K562 (cell line): ENCODE data around the gene MSI1. TPM values are rescaled to one million over a fixed set of nuclear protein-coding genes. Genes with fewer than 3 reads are reported as not detected.

Experiments used
- ATAC-seq: fragments of 200-7000 bp; cut with Tn5 transposase; 3 replicates; pipeline ENCODE4 v1.9.1; 2020; ENCODE audit warnings: moderate library complexity
- BruUV-seq: library from RNA; stranded (reverse); fragments of 400-500 nt; replicated peaks from 2 replicates; lab custom pipeline; 2021; lab: Mats Ljungman, UMichigan
- CTCF ChIA-PET: fragments of 300-600 bp; formaldehyde crosslinking; extraction: SDS; loops from one replicate; lab custom pipeline; 2021; ENCODE audit warnings: low intra/inter-chr PET ratio; lab: Yijun Ruan, JAX
- POLR2A ChIA-PET: fragments of 300-600, 350-650 bp; sonication (Branson Sonifier 250); formaldehyde crosslinking; extraction: SDS; loops from one replicate; lab custom pipeline; 2021; ENCODE audit warnings: antibody characterized with exemption, inconsistent platforms; lab: Yijun Ruan, JAX
- DNase-seq, 4 experiments: peaks; one replicate each; pipeline versions ENCODE4 v3.0.0 to v3.0.0-alpha.2; 2011 to 2018; ENCODE audit warnings: low spot score in 3 of 4, mixed read lengths in 3 of 4; ENCODE audit errors: extremely low read depth in 1 of 4
- FAIRE-seq: peaks from 2 replicates; lab custom pipeline; 2011; peaks lifted over from hg19 to GRCh38; lab: Jason Lieb, UNC
- H2AFZ ChIP-seq: 2 replicates; pipeline ENCODE4 v1.6.0; 2011; ENCODE audit warnings: low read depth, low read length, control low read depth, inconsistent platforms
- H3K27ac ChIP-seq: fragments of 200-600 bp; 3 replicates; pipeline ENCODE4 v1.8.0; 2011; ENCODE audit warnings: low read depth, mild to moderate bottlenecking, control low read depth, inconsistent platforms, low read length, moderate library complexity, mixed read lengths; ENCODE audit errors: extremely low read depth
- H3K27me3 ChIP-seq, 2 experiments: fragments of 300-600 bp in 1 of 2; 2 replicates in 1 of 2; 3 replicates in 1 of 2; pipeline versions ENCODE4 v1.6.0 to v1.8.0; 2011; ENCODE audit warnings: inconsistent platforms in 2 of 2, low read length in 2 of 2, mild to moderate bottlenecking in 1 of 2, mixed read lengths in 1 of 2, moderate library complexity in 1 of 2; ENCODE audit not compliant: control insufficient read depth in 2 of 2, insufficient read depth in 2 of 2
- H3K36me3 ChIP-seq: fragments of 300-600 bp; 3 replicates; pipeline ENCODE4 v1.8.0; 2011; ENCODE audit warnings: mild to moderate bottlenecking, low read length, inconsistent platforms; ENCODE audit not compliant: control insufficient read depth, insufficient read depth
- H3K4me1 ChIP-seq, 2 experiments: fragments of 200-600 bp in 1 of 2; replicated peaks in 1 of 2; 2 replicates in 1 of 2; 3 replicates in 1 of 2; pipeline versions ENCODE4 v1.5.1 to v1.8.0; 2011; ENCODE audit warnings: inconsistent platforms in 2 of 2, low read length in 2 of 2, mild to moderate bottlenecking in 1 of 2, mixed read lengths in 1 of 2, moderate library complexity in 1 of 2; ENCODE audit not compliant: control insufficient read depth in 2 of 2, insufficient read depth in 2 of 2
- H3K4me2 ChIP-seq: 2 replicates; pipeline ENCODE4 v1.6.1; 2011; ENCODE audit warnings: low read length, control low read depth, inconsistent platforms, mixed read lengths; ENCODE audit not compliant: insufficient read depth
- H3K4me3 ChIP-seq: fragments of 200-600 bp; sonication (generic), shearing (Covaris generic); 2 replicates; pipeline ENCODE4 v1.5.1; 2016; ENCODE audit warnings: control low read depth, inconsistent platforms
- H3K79me2 ChIP-seq: fragments of 200-600 bp; 3 replicates; pipeline ENCODE4 v1.8.0; 2011; ENCODE audit warnings: low read length, inconsistent platforms; ENCODE audit not compliant: control insufficient read depth, insufficient read depth
- H3K9ac ChIP-seq, 2 experiments: 2 replicates each; pipeline versions ENCODE4 v1.6.0 to v1.6.1; 2011; ENCODE audit warnings: low read depth in 2 of 2, low read length in 2 of 2, control low read depth in 1 of 2, inconsistent platforms in 1 of 2, mild to moderate bottlenecking in 1 of 2, mixed read lengths in 1 of 2; ENCODE audit not compliant: insufficient read depth in 1 of 2
- H3K9me1 ChIP-seq: one replicate; pipeline ENCODE4 v1.6.0; 2011; ENCODE audit warnings: inconsistent platforms, mild to moderate bottlenecking, low read length, moderate library complexity; ENCODE audit not compliant: control insufficient read depth, insufficient read depth
- H3K9me3 ChIP-seq: replicated peaks from 2 replicates; pipeline ENCODE4 v1.5.1; 2011; ENCODE audit warnings: low read depth, low read length, inconsistent platforms; ENCODE audit not compliant: control insufficient read depth, insufficient read depth
- H4K20me1 ChIP-seq: replicated peaks from 2 replicates; pipeline ENCODE4 v1.6.1; 2011; ENCODE audit warnings: low read length, inconsistent platforms, mixed read lengths; ENCODE audit not compliant: control insufficient read depth, insufficient read depth
- GTF2A2 ChIP-seq: IDR thresholded peaks from 2 replicates; pipeline ENCODE4 v1.6.1; 2016; ENCODE audit warnings: mild to moderate bottlenecking, missing genetic modification characterization, missing compliant biosample characterization
- HCFC1 ChIP-seq: IDR thresholded peaks from 2 replicates; pipeline ENCODE4 v1.6.1; 2012; ENCODE audit warnings: low read depth, low read length, improper control_type of control experiment
- HDAC1 ChIP-seq, 2 experiments: fragments of 450-650 bp; IDR thresholded peaks; 2 replicates each; pipeline ENCODE4 v1.6.1; 2016 to 2017; ENCODE audit warnings: inconsistent platforms in 1 of 2, mild to moderate bottlenecking in 1 of 2, moderate library complexity in 1 of 2
- KAT7 ChIP-seq: sonication (generic); formaldehyde crosslinking; IDR thresholded peaks from 2 replicates; pipeline ENCODE4 v1.8.0; 2022; ENCODE audit warnings: missing genetic modification reagents, mild to moderate bottlenecking, borderline replicate concordance
- KAT8 ChIP-seq: fragments of 450-650 bp; IDR thresholded peaks from 2 replicates; pipeline ENCODE4 v1.6.1; 2016; ENCODE audit warnings: low read depth, mild to moderate bottlenecking
- MCM3 ChIP-seq: fragments of 450-650 bp; IDR thresholded peaks from 2 replicates; pipeline ENCODE4 v1.6.1; 2016
- MED1 ChIP-seq: sonication (generic); formaldehyde crosslinking; IDR thresholded peaks from 2 replicates; pipeline ENCODE4 v1.8.1; 2023; ENCODE audit warnings: missing genetic modification reagents, borderline replicate concordance
- MEIS2 ChIP-seq: fragments of 450-650 bp; IDR thresholded peaks from 2 replicates; pipeline ENCODE4 v1.6.1; 2014; ENCODE audit warnings: mild to moderate bottlenecking; ENCODE audit not compliant: partially characterized antibody
- MTA1 ChIP-seq: fragments of 450-650 bp; IDR thresholded peaks from 2 replicates; pipeline ENCODE4 v1.6.1; 2017; ENCODE audit warnings: borderline replicate concordance
- NFIC ChIP-seq: fragments of 450-650 bp; IDR thresholded peaks from 2 replicates; pipeline ENCODE4 v1.6.1; 2017; ENCODE audit warnings: mild to moderate bottlenecking, inconsistent platforms
- PHF21A ChIP-seq: fragments of 450-650 bp; IDR thresholded peaks from 2 replicates; pipeline ENCODE4 v1.6.1; 2017; ENCODE audit warnings: low read depth, borderline replicate concordance
- RBBP5 ChIP-seq: fragments of 200-600 bp; sonication (generic); IDR thresholded peaks from 2 replicates; pipeline ENCODE4 v1.6.1; 2012; ENCODE audit warnings: borderline replicate concordance, mild to moderate bottlenecking, low read length, control low read depth, inconsistent platforms; ENCODE audit not compliant: insufficient read depth, poor library complexity, severe bottlenecking
- SFPQ ChIP-seq: fragments of 200-400 bp; formaldehyde crosslinking; IDR thresholded peaks from 2 replicates; pipeline ENCODE4 v1.6.1; 2017; ENCODE audit warnings: mild to moderate bottlenecking, low read depth, low read length, moderate library complexity
- ZBTB2 ChIP-seq: fragments of 450-650 bp; IDR thresholded peaks from 2 replicates; pipeline ENCODE4 v1.6.1; 2016; ENCODE audit warnings: antibody characterized with exemption
- ZNF316 ChIP-seq: fragments of 450-650 bp; IDR thresholded peaks from 2 replicates; pipeline ENCODE4 v1.6.1; 2016
- ZNF507 ChIP-seq: conservative IDR thresholded peaks from 2 replicates; pipeline ENCODE4 v1.6.1; 2017; ENCODE audit warnings: missing genetic modification characterization, missing compliant biosample characterization
- ZZZ3 ChIP-seq: fragments of 450-650 bp; IDR thresholded peaks from 2 replicates; pipeline ENCODE4 v1.6.1; 2016; ENCODE audit warnings: antibody characterized with exemption, mild to moderate bottlenecking, moderate library complexity
- whole genome bisulfite sequencing: fragments of 100-300 bp; shearing (Covaris generic); methylation state at CpG from one replicate; pipeline ENCODE4 v1.1.6; 2016; ENCODE audit warnings: low coverage, mixed read lengths; ENCODE audit not compliant: insufficient coverage; ENCODE audit errors: missing lambda C conversion rate; 5-methylcytosine and 5-hydroxymethylcytosine counted together
- in situ Hi-C: fragments of 300-500 bp; cut with MboI; formaldehyde crosslinking; loops from 4 replicates; pipeline ENCODE4 v1.15.0; 2018; ENCODE audit warnings: inconsistent platforms, mixed read lengths
- intact Hi-C: fragments of 100-400 bp; cut with micrococcal nuclease; formaldehyde crosslinking; loops from 2 replicates; pipeline ENCODE4 v1.14.2; 2022
- polyA plus RNA-seq, 8 experiments: library from polyadenylated mRNA; depleted of rRNA in 4 of 8; stranded (reverse) in 5 of 8; unstranded in 3 of 8; fragments of >200 nt; fragmentation: Nextera tagmentation in 2 of 8; fragmentation: Illumina TruSeq in 1 of 8; extraction: Ambion mirVana in 2 of 8; extraction: Trizol in 1 of 8; gene quantifications; 2 replicates each; pipeline versions ENCODE4 v1.2.1 to v1.2.3, GENCODE V29; 2011 to 2014; ENCODE audit warnings: inconsistent platforms in 1 of 8, missing spikeins in 1 of 8
- total RNA-seq, 7 experiments: library from RNA; depleted of rRNA in 6 of 7; stranded (reverse); fragments of >200 nt in 6 of 7; fragmentation: Illumina TruSeq in 2 of 7; extraction: Trizol in 2 of 7; gene quantifications; 2 replicates each; pipeline versions ENCODE4 v1.2.1 to v1.2.3, GENCODE V29; 2011 to 2021; ENCODE audit warnings: low replicate concordance in 1 of 7

The MSI1 gene
- total and polyA plus RNA-seq, 9 of the 15 experiments (the other 6 are each of a cell fraction or from before 2014, with no cell fraction given): 0.16 TPM; not detected in 8

- TF ChIP-seq RBBP5: no peak
These were observed 35.3 kb upstream of the MSI1 start (continued) for GRCh38 chr12:120404271-120404670.

GRCh38 chr12:120403869-120404268 is 34.9 kb upstream of the MSI1 start:
- Histone ChIP-seq H3K27ac (no peak overlapping the region), H3K79me2 (no peaks in the 10 kb centered on the region), H3K27me3 (peaks cover 0 to 14% of the 10 kb centered on the region in 2 experiments; a peak in 3 of 5 replicates), H3K9me1 (no peaks in the 10 kb centered on the region), H3K9ac (no peak overlapping the region), H3K9me3 (no peaks in the 10 kb centered on the region; the same call in 1 of the 2 replicates), H3K4me1 (no peaks in the 10 kb centered on the region; a peak in 1 of 5 replicates), H2AFZ (no peak overlapping the region), H3K36me3 (no peaks in the 10 kb centered on the region), H3K4me3 (no peak overlapping the region), H4K20me1 (no peaks in the 10 kb centered on the region), H3K4me2 (no peak overlapping the region)
- intact Hi-C loops (no loop called here), in situ Hi-C loops (no loop called here)
- no TSS peak for BruUV-seq
- WGBS: 2% methylated on average over 3 of the region's 3 CpGs
- no peak for TF ChIP-seq ZNF507
- no peak for TF ChIP-seq KAT8
- no peak for TF ChIP-seq HCFC1
- no peak for TF ChIP-seq SFPQ
- TF ChIP-seq PHF21A: no peak
- no peak for TF ChIP-seq KAT7
- no peak for TF ChIP-seq HDAC1 (IDR thresholded peaks at IDR 0.05)
- no peak for TF ChIP-seq ZNF316
- no peak for TF ChIP-seq ZBTB2
- no peak for TF ChIP-seq MED1 (CRISPR knock-in tag)
- no peak for TF ChIP-seq ZZZ3
- no peak for TF ChIP-seq GTF2A2
- no peak for TF ChIP-seq NFIC
- no peak for TF ChIP-seq MEIS2
- TF ChIP-seq MCM3: no peak
- TF ChIP-seq MTA1: no peak
- no peak for ATAC-seq
- POLR2A ChIA-PET: interaction anchor here (0.6 to 1.3 kb wide), 2 partner anchors 112 to 753 kb away, joined by 3 to 6 read pairs; partner anchors contain the start of gene RNU4-2
- CTCF ChIA-PET: no interaction called here
- DNase-seq: no peak
- FAIRE-seq: no peak
